ENCODE measurements around the gene SNCA.

Gene SNCA

GRCh38 chr4:89863533-89863932 is 26.6 kb upstream of the SNCA start:
- H3K4me3 ChIP-seq (ENCODE audit: low read length): no peak overlapping the region
- no peak for TF ChIP-seq CTCF (conservative IDR thresholded peaks at IDR 0.05; ENCODE audit: low read depth, low read length)
- no peak for DNase-seq (ENCODE audit: low read depth)

GRCh38 chr4:89860971-89861370 is 24.0 kb upstream of the SNCA start:
- no peak overlapping the region for H3K4me3 ChIP-seq (ENCODE audit: low read length)
- DNase-seq (ENCODE audit: low read depth): no peak
- no peak for TF ChIP-seq CTCF (conservative IDR thresholded peaks at IDR 0.05; ENCODE audit: low read depth, low read length)

- TF ChIP-seq CTCF (conservative IDR thresholded peaks at IDR 0.05; ENCODE audit: low read depth, low read length): no peak
- DNase-seq (ENCODE audit: low read depth): no peak
Measured at GRCh38 chr4:89855236-89855635, 18.3 kb upstream of the SNCA start.

GRCh38 chr4:89847571-89848325 is 10.8 kb upstream of the SNCA start:
- H3K4me3 ChIP-seq (ENCODE audit: low read length): no peak overlapping the region
- no peak for DNase-seq (ENCODE audit: low read depth)
- no peak for TF ChIP-seq CTCF (conservative IDR thresholded peaks at IDR 0.05; ENCODE audit: low read depth, low read length)

More at GRCh38 chr4:89855236-89855635, 18.3 kb upstream of the SNCA start:
- no peak overlapping the region for H3K4me3 ChIP-seq (ENCODE audit: low read length)

GRCh38 chr4:89839558-89839957 is 2.6 kb upstream of the SNCA start:
- no peak for DNase-seq (ENCODE audit: low read depth)

GRCh38 chr4:89837993-89838390 is 1.0 kb upstream of the SNCA start:
- peak overlapping the region; percentile 85 for H3K4me3 ChIP-seq (ENCODE audit: low read length)
- no peak for DNase-seq (ENCODE audit: low read depth)
- TF ChIP-seq CTCF (conservative IDR thresholded peaks at IDR 0.05; ENCODE audit: low read depth, low read length): no peak

More at GRCh38 chr4:89839558-89839957, 2.6 kb upstream of the SNCA start:
- no peak for TF ChIP-seq CTCF (conservative IDR thresholded peaks at IDR 0.05; ENCODE audit: low read depth, low read length)
- no peak overlapping the region for H3K4me3 ChIP-seq (ENCODE audit: low read length)

- no peak for DNase-seq (ENCODE audit: low read depth)
- peak; percentile 27 for TF ChIP-seq CTCF (conservative IDR thresholded peaks at IDR 0.05; ENCODE audit: low read depth, low read length)
- H3K4me3 ChIP-seq (ENCODE audit: low read length): peak overlapping the region; percentile 85
Measured at GRCh38 chr4:89837385-89837992, 528 bp upstream of the SNCA start.

Measured in retinal pigment epithelial cell (primary cell).